Common myeloid progenitor, CD34-positive (primary cell): ENCODE results near the gene PHOX2B.
"Not testable (repeated sequence)": the region's sequence is repeated elsewhere in the genome, so short reads cannot be mapped to it uniquely, and the experiment has no call there.

ENCODE experiments used
- CTCF ChIA-PET: fragments of 350-600 bp; sonication (Branson Sonifier 250); formaldehyde crosslinking; loops from one replicate; lab custom pipeline; 2021; ENCODE audit warnings: antibody characterized with exemption; lab: Charles Lee
- POLR2A ChIA-PET: fragments of 350-600 bp; sonication (Branson Sonifier 250); formaldehyde crosslinking; loops from one replicate; lab custom pipeline; 2021; ENCODE audit warnings: antibody characterized with exemption; lab: Charles Lee
- DNase-seq, 3 donors: peaks; one replicate each; pipeline versions ENCODE4 v3.0.0 to v3.0.0-alpha.2; 2013
- H3K27ac ChIP-seq, 2 experiments: 1 replicate in 1 of 2; 2 replicates in 1 of 2; pipeline ENCODE4 v1.7.0; 2013; ENCODE audit warnings: inconsistent platforms in 2 of 2, low read length in 2 of 2, mild to moderate bottlenecking in 2 of 2, low read depth in 1 of 2, moderate library complexity in 1 of 2; ENCODE audit not compliant: severe bottlenecking in 2 of 2, insufficient read depth in 1 of 2, poor library complexity in 1 of 2
- H3K27me3 ChIP-seq, 5 experiments: replicated peaks in 2 of 5; 1 replicate in 3 of 5; 2 replicates in 2 of 5; pipeline versions ENCODE4 v1.6.1 to v1.7.0; 2013; ENCODE audit warnings: low read length in 4 of 5, mild to moderate bottlenecking in 2 of 5, moderate library complexity in 2 of 5, inconsistent platforms in 1 of 5; ENCODE audit not compliant: insufficient read depth in 5 of 5, control insufficient read depth in 4 of 5
- H3K36me3 ChIP-seq, 4 experiments: 1 replicate in 2 of 4; 2 replicates in 2 of 4; pipeline versions ENCODE4 v1.6.1 to v1.7.0; 2013; ENCODE audit warnings: low read length in 3 of 4, control low read depth in 1 of 4, mild to moderate bottlenecking in 1 of 4; ENCODE audit not compliant: control insufficient read depth in 4 of 4, insufficient read depth in 4 of 4
- H3K4me1 ChIP-seq, 4 experiments: 1 replicate in 3 of 4; 2 replicates in 1 of 4; pipeline versions ENCODE4 v1.6.1 to v1.7.1; 2013; ENCODE audit warnings: low read length in 3 of 4, mild to moderate bottlenecking in 3 of 4, control low read depth in 1 of 4, inconsistent platforms in 1 of 4, moderate library complexity in 1 of 4; ENCODE audit not compliant: control insufficient read depth in 4 of 4, insufficient read depth in 4 of 4; ENCODE audit errors: control extremely low read depth in 1 of 4
- H3K4me3 ChIP-seq, 7 experiments: 1 replicate in 4 of 7; 2 replicates in 3 of 7; pipeline versions ENCODE4 v1.5.1 to v1.7.0; 2013; ENCODE audit warnings: mild to moderate bottlenecking in 7 of 7, low read length in 6 of 7, moderate library complexity in 6 of 7, inconsistent platforms in 2 of 7, low read depth in 2 of 7, control low read depth in 1 of 7; ENCODE audit not compliant: insufficient read depth in 4 of 7, control insufficient read depth in 1 of 7; ENCODE audit errors: extremely low read depth in 1 of 7
- H3K9me3 ChIP-seq, 5 experiments: 1 replicate in 4 of 5; 2 replicates in 1 of 5; pipeline versions ENCODE4 v1.6.1 to v1.7.1; 2013; ENCODE audit warnings: low read length in 4 of 5, mild to moderate bottlenecking in 2 of 5, inconsistent platforms in 1 of 5, low read depth in 1 of 5, moderate library complexity in 1 of 5; ENCODE audit not compliant: control insufficient read depth in 4 of 5, insufficient read depth in 2 of 5; ENCODE audit errors: control extremely low read depth in 1 of 5
- WGBS: methylation state at CpG from one replicate; pipeline ENCODE4 v1.1.5; 2013; ENCODE audit not compliant: insufficient coverage; 5-methylcytosine and 5-hydroxymethylcytosine counted together

Gene PHOX2B

DNA sequence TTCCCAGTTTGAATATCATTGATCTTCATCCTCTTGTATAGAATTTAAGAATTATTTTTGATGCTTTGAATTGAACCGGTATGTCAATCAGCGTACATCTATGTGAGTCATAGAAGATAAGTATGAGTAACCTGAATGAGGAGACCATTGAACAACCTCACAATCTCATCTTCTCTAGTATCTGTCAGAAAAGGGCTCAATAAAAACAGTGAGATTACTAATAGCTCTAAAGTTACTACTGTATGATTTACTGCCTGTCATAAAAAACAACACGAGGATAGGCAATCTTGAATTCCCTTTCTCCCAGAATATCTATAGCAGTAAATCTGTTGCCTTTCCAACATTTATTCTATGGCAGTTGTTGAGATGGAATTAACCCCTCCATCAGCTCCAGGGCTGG is 36.1 kb downstream of the PHOX2B start:
- Histone ChIP-seq H3K4me3 (no peak overlapping the region), H3K27ac (no peak overlapping the region)

DNA sequence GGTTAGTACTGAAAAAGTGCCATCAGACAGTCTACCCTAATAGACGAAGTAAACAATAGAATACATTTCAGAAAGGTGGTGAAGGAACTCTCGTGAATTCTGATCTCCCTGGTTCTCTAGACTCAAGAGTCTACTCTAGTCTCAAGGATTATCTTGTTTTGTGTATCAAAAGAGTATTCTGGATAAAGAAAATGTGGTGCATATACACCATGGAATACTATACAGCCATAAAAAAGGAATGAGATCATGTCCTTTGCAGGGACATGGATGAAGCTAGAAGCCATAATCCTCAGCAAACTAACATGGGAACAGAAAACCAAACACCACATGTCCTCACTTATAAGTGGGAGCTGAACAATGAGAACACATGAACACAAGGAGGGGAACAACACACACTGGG is 36.9 kb downstream of the PHOX2B start:
- H3K4me3 ChIP-seq, H3K4me1 ChIP-seq, H3K36me3 ChIP-seq, H3K9me3 ChIP-seq, H3K27ac ChIP-seq, POLR2A ChIA-PET, DNase-seq: not testable (repeated sequence)
- WGBS: no CpG with 5 or more reads among the region's 2 CpGs
- peaks cover 0 to 34% (median 7%) of the 10 kb centered on the region in 5 experiments for H3K27me3 ChIP-seq
- CTCF ChIA-PET: interaction anchor here (1.4 kb wide), 1 partner anchor 453 kb away, joined by 4 read pairs; no protein-coding TSS in a partner anchor

More for the DNA sequence above, 36.1 kb downstream of the PHOX2B start:
- peaks cover 0 to 1% (median 0%) of the 10 kb centered on the region in 5 experiments for H3K9me3 ChIP-seq
- no CpG with 5 or more reads among the region's 3 CpGs for WGBS
- no peaks in the 10 kb centered on the region for H3K4me1 ChIP-seq
- no peak for DNase-seq
- CTCF ChIA-PET: interaction anchor here (1.4 kb wide), 1 partner anchor 454 kb away, joined by 4 read pairs; no protein-coding TSS in a partner anchor
- POLR2A ChIA-PET: interaction anchor here (0.6 kb wide), 1 partner anchor 19 kb away, joined by 4 read pairs; no protein-coding TSS in a partner anchor
- H3K27me3 ChIP-seq: peaks cover 0 to 26% (median 7%) of the 10 kb centered on the region in 5 experiments
- no peaks in the 10 kb centered on the region for H3K36me3 ChIP-seq

DNA sequence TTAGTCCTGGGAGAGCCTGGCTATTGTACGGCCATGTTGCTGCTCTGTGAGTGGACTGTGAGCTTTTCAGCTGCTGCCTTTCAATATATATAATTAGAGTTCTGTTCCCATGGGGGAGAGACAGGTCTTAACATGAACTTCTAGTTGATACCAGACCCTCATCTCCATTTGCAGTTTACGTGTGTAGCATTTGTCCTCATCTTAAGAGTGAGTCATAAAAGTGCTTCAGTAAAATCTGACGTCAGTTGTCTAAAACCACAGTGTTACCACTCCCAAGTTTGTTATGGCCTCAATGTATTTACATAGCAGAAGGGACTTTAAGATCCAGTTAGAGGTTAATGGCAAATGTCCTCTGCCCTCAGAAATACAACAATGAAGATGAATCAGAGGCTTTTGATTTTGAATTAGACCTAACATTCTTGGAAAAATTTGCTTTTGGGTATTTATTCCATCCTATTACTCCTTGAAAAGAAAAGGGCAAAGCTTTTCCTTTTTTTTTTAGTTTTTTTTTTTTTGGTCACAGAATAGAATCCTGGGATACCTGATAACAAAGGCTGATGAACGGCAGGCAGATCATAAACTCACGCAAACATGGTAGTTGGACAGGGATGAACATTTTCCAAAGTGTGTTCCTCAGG is 38.6 kb downstream of the PHOX2B start:
- DNase-seq: peak in 1 of 3 donors; percentile 6
- no peaks in the 10 kb centered on the region for H3K36me3 ChIP-seq
- H3K4me3 ChIP-seq: no peak overlapping the region
- H3K27me3 ChIP-seq: peaks cover 0 to 35% (median 9%) of the 10 kb centered on the region in 5 experiments
- H3K9me3 ChIP-seq: peaks cover 0 to 1% (median 0%) of the 10 kb centered on the region in 5 experiments
- no peaks in the 10 kb centered on the region for H3K4me1 ChIP-seq
- POLR2A ChIA-PET: no interaction called here
- no peak overlapping the region for H3K27ac ChIP-seq
- WGBS: 88% methylated on average over 1 of the region's 5 CpGs
- CTCF ChIA-PET: no interaction called here

DNA sequence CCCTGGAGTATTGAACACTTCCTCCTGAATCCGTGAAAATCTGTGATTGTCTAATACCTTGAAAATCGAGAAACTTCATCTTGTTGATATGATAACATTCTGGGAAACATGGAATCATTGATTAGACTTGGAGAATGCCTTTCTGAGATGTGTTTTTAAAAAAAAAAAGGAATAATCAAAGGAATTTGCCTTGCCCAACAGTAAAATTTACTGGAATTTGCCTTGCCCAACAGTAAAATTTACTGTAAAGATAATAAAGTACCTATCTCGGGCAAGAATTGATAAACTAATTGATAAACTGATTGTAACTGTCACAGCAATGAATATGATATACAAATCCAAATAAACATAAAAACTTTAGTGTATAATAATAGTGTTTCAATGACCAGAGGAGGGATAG is 44.7 kb downstream of the PHOX2B start:
- Histone ChIP-seq H3K4me3 (no peak overlapping the region), H3K36me3 (no peaks in the 10 kb centered on the region), H3K9me3 (peaks cover 0 to 1% (median 0%) of the 10 kb centered on the region in 5 experiments), H3K4me1 (no peaks in the 10 kb centered on the region), H3K27ac (no peak overlapping the region), H3K27me3 (peaks cover 2 to 38% (median 9%) of the 10 kb centered on the region in 5 experiments)
- POLR2A ChIA-PET: no interaction called here
- CTCF ChIA-PET: interaction anchor here (1.6 kb wide), 1 partner anchor 29 kb away, joined by 3 read pairs; no protein-coding TSS in a partner anchor
- 94% methylated on average over 2 of the region's 3 CpGs for WGBS
- no peak for DNase-seq

DNA sequence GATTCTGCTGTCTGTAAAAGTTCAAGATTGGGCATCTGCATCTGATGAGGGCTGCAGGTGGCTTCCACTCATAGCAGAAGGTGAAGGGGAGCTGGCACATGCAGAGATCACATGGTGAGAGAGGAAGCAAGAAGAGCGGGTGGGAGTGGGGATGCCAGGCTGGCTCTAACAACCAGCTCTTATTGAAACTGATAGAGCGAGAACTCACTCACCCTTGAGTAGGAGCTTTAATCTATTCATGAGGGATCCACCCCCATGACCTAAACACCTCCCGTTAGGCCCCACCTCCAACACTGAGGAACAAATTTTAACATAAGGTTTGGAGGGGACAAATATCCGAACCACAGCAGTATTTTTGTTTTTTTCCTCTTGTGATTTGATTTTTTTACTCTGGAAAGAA is 45.8 kb downstream of the PHOX2B start:
- Histone ChIP-seq H3K4me1 (no peaks in the 10 kb centered on the region), H3K9me3 (peaks cover 0 to 1% (median 0%) of the 10 kb centered on the region in 5 experiments), H3K4me3 (no peak overlapping the region), H3K36me3 (no peaks in the 10 kb centered on the region), H3K27me3 (peaks cover 2 to 29% (median 9%) of the 10 kb centered on the region in 5 experiments), H3K27ac (no peak overlapping the region)
- POLR2A ChIA-PET: no interaction called here
- no peak for DNase-seq
- CTCF ChIA-PET: interaction anchor here (1.1 to 1.6 kb wide), 2 partner anchors 10 to 30 kb away, joined by 3 read pairs; no protein-coding TSS in a partner anchor
- no CpG with 5 or more reads among the region's 4 CpGs for WGBS

DNA sequence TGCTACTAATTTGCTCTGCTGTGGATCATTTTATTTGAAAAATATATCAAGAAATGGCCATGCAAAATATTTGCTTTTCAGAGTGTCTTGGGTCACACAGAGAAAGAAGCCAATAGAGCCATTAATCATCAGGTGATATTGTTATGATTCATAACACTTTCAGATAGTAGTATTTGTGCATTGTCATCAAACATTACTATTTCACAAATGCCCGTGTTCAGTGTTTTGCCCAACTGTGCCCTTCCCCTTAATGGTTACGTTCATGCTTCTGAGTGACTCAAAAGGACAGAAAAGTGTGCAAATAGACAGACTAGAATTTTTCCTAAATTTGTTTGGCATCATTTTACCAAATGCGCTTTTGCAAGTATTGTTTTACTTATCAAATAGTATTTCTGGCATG is 46.5 kb downstream of the PHOX2B start:
- ChIA-PET POLR2A (no interaction called here), CTCF (interaction anchor here (1.6 kb wide), 1 partner anchor 30 kb away, joined by 3 read pairs; no protein-coding TSS in a partner anchor)
- H3K27me3 ChIP-seq: peaks cover 2 to 24% (median 9%) of the 10 kb centered on the region in 5 experiments
- H3K36me3 ChIP-seq: no peaks in the 10 kb centered on the region
- peaks cover 0 to 1% (median 0%) of the 10 kb centered on the region in 5 experiments for H3K9me3 ChIP-seq
- DNase-seq: no peak
- H3K4me1 ChIP-seq: no peaks in the 10 kb centered on the region
- no peak overlapping the region for H3K27ac ChIP-seq
- 93% methylated on average over 2 of the region's 3 CpGs for WGBS
- H3K4me3 ChIP-seq: no peak overlapping the region

DNA sequence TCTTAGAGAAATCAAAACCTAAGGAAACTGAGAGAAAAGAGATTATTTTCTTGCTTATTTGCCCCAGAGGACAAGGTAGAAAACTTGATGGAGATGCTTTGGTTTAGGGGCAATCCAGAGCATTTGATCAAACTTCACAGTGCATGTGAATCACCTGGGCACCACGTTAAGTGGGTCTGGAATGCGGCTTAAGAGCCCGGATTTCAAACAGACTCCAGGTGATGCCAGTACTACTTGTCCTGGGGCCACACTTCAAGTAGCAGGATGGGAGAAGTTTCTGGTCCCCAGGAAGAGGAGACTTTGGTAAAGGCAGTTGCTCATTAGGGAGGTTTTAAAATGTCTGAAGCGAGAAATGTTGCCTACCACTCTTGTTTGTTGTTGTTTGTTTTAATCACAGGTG is 51.8 kb downstream of the PHOX2B start:
- ChIA-PET POLR2A (no interaction called here), CTCF (interaction anchor here (0.7 to 1.1 kb wide), 2 partner anchors 194 to 439 kb away, joined by 3 read pairs; no protein-coding TSS in a partner anchor)
- H3K27ac ChIP-seq: no peak overlapping the region
- H3K36me3 ChIP-seq: peaks cover 0 to 9% (median 0%) of the 10 kb centered on the region in 4 experiments
- H3K27me3 ChIP-seq: peaks cover 0 to 10% (median 0%) of the 10 kb centered on the region in 5 experiments
- WGBS: 96% methylated on average over 4 of the region's 4 CpGs
- no peak overlapping the region for H3K4me3 ChIP-seq
- H3K9me3 ChIP-seq: no peaks in the 10 kb centered on the region
- H3K4me1 ChIP-seq: no peaks in the 10 kb centered on the region
- no peak for DNase-seq
